ENCODE data around the gene IMPDH1.

GRCh38 chr7:128404143-128404681 is 5.6 kb downstream of the IMPDH1 start:
- TF ChIP-seq, protein P1, sequence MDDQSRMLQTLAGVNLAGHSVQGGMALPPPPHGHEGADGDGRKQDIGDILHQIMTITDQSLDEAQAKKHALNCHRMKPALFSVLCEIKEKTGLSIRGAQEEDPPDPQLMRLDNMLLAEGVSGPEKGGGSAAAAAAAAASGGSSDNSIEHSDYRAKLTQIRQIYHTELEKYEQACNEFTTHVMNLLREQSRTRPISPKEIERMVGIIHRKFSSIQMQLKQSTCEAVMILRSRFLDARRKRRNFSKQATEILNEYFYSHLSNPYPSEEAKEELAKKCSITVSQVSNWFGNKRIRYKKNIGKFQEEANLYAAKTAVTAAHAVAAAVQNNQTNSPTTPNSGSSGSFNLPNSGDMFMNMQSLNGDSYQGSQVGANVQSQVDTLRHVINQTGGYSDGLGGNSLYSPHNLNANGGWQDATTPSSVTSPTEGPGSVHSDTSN (IDR thresholded peaks at IDR 0.05) = no peak
- TF ChIP-seq CTCF (IDR thresholded peaks at IDR 0.05) (no peak), RCOR1 (IDR thresholded peaks at IDR 0.05; ENCODE audit: low read depth, low read length) (no peak), SMC3 (IDR thresholded peaks at IDR 0.05) (no peak), KDM5A (IDR thresholded peaks at IDR 0.05) (no peak), KDM1A (IDR thresholded peaks at IDR 0.05; ENCODE audit: low read depth) (no peak), RNF2 (IDR thresholded peaks at IDR 0.05; ENCODE audit: borderline replicate concordance, low read depth) (no peak), GATA3 (IDR thresholded peaks at IDR 0.05; ENCODE audit: borderline replicate concordance) (no peak), HES2 (IDR thresholded peaks at IDR 0.05) (no peak)
